Measurements from ENCODE around the gene ABCC3. TPM values are rescaled to one million over a fixed set of nuclear protein-coding genes. Genes with fewer than 3 reads are reported as not detected.

ABCC3 gene
- total RNA-seq, 1 experiment from 2014 or later, result 66.2 TPM

- Histone ChIP-seq H3K79me2 (ENCODE audit: insufficient read depth, low read length) (peaks cover 9% of the 10 kb centered on the region; the same call in 1 of the 2 replicates), H3K4me3 (replicated peaks in 1 of 2; ENCODE audit: low read depth in 1 of 2, low read length in 2 of 2) (no peak overlapping the region), H3K4me2 (ENCODE audit: low read length) (peak overlapping the region; percentile 54), H3K27ac (ENCODE audit: low read depth, low read length) (peak overlapping the region; percentile 56), H2AFZ (ENCODE audit: low read depth, low read length, poor library complexity, severe bottlenecking) (no peak overlapping the region), H3K9me3 (ENCODE audit: control insufficient read depth in 1 of 2, insufficient read depth in 1 of 2, low read depth in 1 of 2, low read length in 2 of 2) (no peaks in the 10 kb centered on the region), H4K20me1 (ENCODE audit: insufficient read depth) (no peaks in the 10 kb centered on the region), H3K9me2 (ENCODE audit: insufficient read depth) (no peaks in the 10 kb centered on the region), H3K36me3 (ENCODE audit: control insufficient read depth in 1 of 2, insufficient read depth in 2 of 2, low read length in 2 of 2) (peaks cover 20 to 35% of the 10 kb centered on the region in 2 experiments), H3K27me3 (ENCODE audit: insufficient read depth, low read length) (no peaks in the 10 kb centered on the region), H3K4me1 (ENCODE audit: control insufficient read depth in 1 of 2, insufficient read depth in 2 of 2, low read length in 2 of 2) (peaks cover 73 to 89% of the 10 kb centered on the region in 2 experiments), H3K9ac (ENCODE audit: low read length) (peak overlapping the region; percentile 43)
- DNase-seq (ENCODE audit: low read depth, low spot score) (no peak), ATAC-seq (no peak)
- CTCF ChIA-PET, result interaction anchor here (0.8 to 8.3 kb wide), 3 partner anchors 15 to 64 kb away, joined by 3 to 107 read pairs (median 3); no protein-coding TSS in a partner anchor
- BruUV-seq (replicated peaks), result no TSS peak
- TF ChIP-seq RAD21 (IDR thresholded peaks at IDR 0.05; ENCODE audit: low read depth), result no peak
- no peak for TF ChIP-seq JUND (IDR thresholded peaks at IDR 0.05)
- no peak for TF ChIP-seq MAX (IDR thresholded peaks at IDR 0.05)
- TF ChIP-seq TCF7L2 (IDR thresholded peaks at IDR 0.05; ENCODE audit: borderline replicate concordance, extremely low read depth, insufficient read depth, insufficient read length), result no peak
- no peak for TF ChIP-seq SIN3A (IDR thresholded peaks at IDR 0.05; ENCODE audit: low read depth)
- TF ChIP-seq FOSL1 (IDR thresholded peaks at IDR 0.05; ENCODE audit: low read depth), result no peak
- TF ChIP-seq CTCF (IDR thresholded peaks at IDR 0.05 in 2 of 3, conservative IDR thresholded peaks at IDR 0.05 in 1 of 3; ENCODE audit: borderline replicate concordance in 1 of 3, insufficient read depth in 1 of 3, low read depth in 2 of 3, low read length in 2 of 3), result no peak
- TF ChIP-seq POLR2A (IDR thresholded peaks at IDR 0.05; ENCODE audit: borderline replicate concordance, extremely low read depth, insufficient read depth, insufficient read length), result no peak
- no peak for TF ChIP-seq ZNF274 (IDR thresholded peaks at IDR 0.05; ENCODE audit: low read depth, low read length)
- no peak for TF ChIP-seq EZH2 (IDR thresholded peaks at IDR 0.05)
- POLR2A ChIA-PET, result interaction anchor here (0.9 to 2.4 kb wide), 2 partner anchors 11 to 52 kb away, joined by 3 to 5 read pairs; no protein-coding TSS in a partner anchor
- intact Hi-C loops (cut with micrococcal nuclease), result no loop called here
- RAD21 ChIA-PET (ENCODE audit: low non-redundant PET in 1 of 2, low total read pairs in 2 of 2, uncharacterized antibody in 2 of 2, unreplicated experiment in 2 of 2), result no interaction called here
Measured at GRCh38 chr17:50689956-50690886, 55.5 kb downstream of the ABCC3 start.
